ENCODE measurements around the gene PROM1. TPM values are rescaled to one million over a fixed set of nuclear protein-coding genes. Genes with fewer than 3 reads are reported as not detected.

PROM1 gene
- total RNA-seq, 1 experiment from 2014 or later, result 65.1 TPM

- H3K9me3 Mint-ChIP-seq, result peaks cover 17% of the 10 kb centered on the region
- POLR2A ChIA-PET, result no interaction called here
- CTCF ChIA-PET, result interaction anchor here (0.7 to 4.5 kb wide), 13 partner anchors 13 to 302 kb away, joined by 3 to 63 read pairs (median 5); no protein-coding TSS in a partner anchor
These were observed 120.8 kb downstream of the PROM1 start, which contains the start of gene FGFBP2 for GRCh38 chr4:15963001-15963451. FGFBP2 (minus strand) TSS chr4:15963175; CDS start chr4:15963129, 46 bp downstream.

GRCh38 chr4:15961781-15962510 lies 121.9 kb downstream of the PROM1 start:
- Mint-ChIP-seq H3K27me3 (ENCODE audit: low read depth) (no peaks in the 10 kb centered on the region; the same call in 1 of the 2 replicates), H3K36me3 (peaks cover 11% of the 10 kb centered on the region), H3K9me3 (peaks cover 15% of the 10 kb centered on the region), H3K4me3 (no peak overlapping the region), H3K4me1 (peaks cover 19% of the 10 kb centered on the region), H3K27ac (no peak overlapping the region)
- no peak for DNase-seq (ENCODE audit: low spot score)
- ATAC-seq, result no peak
- POLR2A ChIA-PET, result no interaction called here
- TF ChIP-seq SP1 (CRISPR knock-in tag; conservative IDR thresholded peaks at IDR 0.05) (no peak), ETV6 (CRISPR knock-in tag; IDR thresholded peaks at IDR 0.05) (no peak), NR2C2 (CRISPR knock-in tag; IDR thresholded peaks at IDR 0.05) (no peak), KAT7 (CRISPR knock-in tag; IDR thresholded peaks at IDR 0.05; ENCODE audit: borderline replicate concordance) (no peak)
- CTCF ChIA-PET, result interaction anchor here (0.8 to 4.5 kb wide), 5 partner anchors 39 to 303 kb away, joined by 3 to 63 read pairs (median 32); no protein-coding TSS in a partner anchor

More at GRCh38 chr4:15963001-15963451, 120.8 kb downstream of the PROM1 start, which contains the start of gene FGFBP2:
- Mint-ChIP-seq H3K27me3 (ENCODE audit: low read depth) (no peaks in the 10 kb centered on the region; the same call in 1 of the 2 replicates), H3K4me3 (no peak within 1 kb of the TSS), H3K27ac (no peak within 1 kb of the TSS), H3K36me3 (peaks cover 17% of the 10 kb centered on the region), H3K4me1 (peaks cover 15% of the 10 kb centered on the region)
- TF ChIP-seq, protein P1, sequence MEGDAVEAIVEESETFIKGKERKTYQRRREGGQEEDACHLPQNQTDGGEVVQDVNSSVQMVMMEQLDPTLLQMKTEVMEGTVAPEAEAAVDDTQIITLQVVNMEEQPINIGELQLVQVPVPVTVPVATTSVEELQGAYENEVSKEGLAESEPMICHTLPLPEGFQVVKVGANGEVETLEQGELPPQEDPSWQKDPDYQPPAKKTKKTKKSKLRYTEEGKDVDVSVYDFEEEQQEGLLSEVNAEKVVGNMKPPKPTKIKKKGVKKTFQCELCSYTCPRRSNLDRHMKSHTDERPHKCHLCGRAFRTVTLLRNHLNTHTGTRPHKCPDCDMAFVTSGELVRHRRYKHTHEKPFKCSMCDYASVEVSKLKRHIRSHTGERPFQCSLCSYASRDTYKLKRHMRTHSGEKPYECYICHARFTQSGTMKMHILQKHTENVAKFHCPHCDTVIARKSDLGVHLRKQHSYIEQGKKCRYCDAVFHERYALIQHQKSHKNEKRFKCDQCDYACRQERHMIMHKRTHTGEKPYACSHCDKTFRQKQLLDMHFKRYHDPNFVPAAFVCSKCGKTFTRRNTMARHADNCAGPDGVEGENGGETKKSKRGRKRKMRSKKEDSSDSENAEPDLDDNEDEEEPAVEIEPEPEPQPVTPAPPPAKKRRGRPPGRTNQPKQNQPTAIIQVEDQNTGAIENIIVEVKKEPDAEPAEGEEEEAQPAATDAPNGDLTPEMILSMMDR (IDR thresholded peaks at IDR 0.05), result 0 out of 2 replicates have a peak, but pooled peaks have one; percentile 28
- no peak for TF ChIP-seq ZNF121 (CRISPR knock-in tag; IDR thresholded peaks at IDR 0.05)
- 0 out of 2 replicates have a peak, but pooled peaks have one; percentile 14 for TF ChIP-seq TEAD1 (CRISPR knock-in tag; IDR thresholded peaks at IDR 0.05)
- no peak for TF ChIP-seq CREM (CRISPR knock-in tag; IDR thresholded peaks at IDR 0.05)
- no peak for TF ChIP-seq ZNF423 (CRISPR knock-in tag; IDR thresholded peaks at IDR 0.05)
- no peak for TF ChIP-seq ZNF532 (CRISPR knock-in tag; IDR thresholded peaks at IDR 0.05; ENCODE audit: borderline replicate concordance)
- no peak for TF ChIP-seq TEAD4 (CRISPR knock-in tag; IDR thresholded peaks at IDR 0.05)
- TF ChIP-seq USF2 (CRISPR knock-in tag; IDR thresholded peaks at IDR 0.05), result no peak
- ATAC-seq (peak; percentile 88), DNase-seq (ENCODE audit: low spot score) (peak; percentile 73)

DNA sequence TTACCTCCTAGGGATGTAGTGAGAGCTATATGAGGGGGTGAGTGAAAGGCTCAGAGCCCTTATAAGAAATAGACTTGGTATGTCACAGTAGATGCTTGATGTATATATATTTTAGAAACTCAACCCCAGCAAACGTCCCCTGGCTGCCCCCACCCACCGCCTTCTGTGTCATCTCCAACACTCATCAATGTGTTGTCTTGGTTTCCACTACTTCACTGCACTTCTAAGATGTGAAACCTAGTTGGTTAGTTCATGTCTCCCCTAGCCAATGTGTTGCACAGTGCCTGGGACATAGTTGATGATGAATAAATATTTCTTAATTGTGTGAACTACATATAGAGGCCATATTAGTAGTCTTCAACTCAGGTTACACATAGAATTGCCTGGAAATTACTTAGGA lies 125.3 kb downstream of the PROM1 start:
- DNase-seq (ENCODE audit: low spot score), result no peak
- no peak for ATAC-seq
- Mint-ChIP-seq H3K27me3 (ENCODE audit: low read depth) (0 out of 2 replicates have a peak, but pooled peaks cover 4% of the 10 kb centered on the region), H3K9me3 (peaks cover 18% of the 10 kb centered on the region), H3K36me3 (peaks cover 12% of the 10 kb centered on the region), H3K4me1 (peaks cover 19% of the 10 kb centered on the region), H3K27ac (no peak overlapping the region), H3K4me3 (no peak overlapping the region)
- POLR2A ChIA-PET, result no interaction called here
- CTCF ChIA-PET, result interaction anchor here (0.8 to 2.1 kb wide), 6 partner anchors 18 to 247 kb away, joined by 3 to 45 read pairs (median 3); no protein-coding TSS in a partner anchor
- TF ChIP-seq, protein P2, sequence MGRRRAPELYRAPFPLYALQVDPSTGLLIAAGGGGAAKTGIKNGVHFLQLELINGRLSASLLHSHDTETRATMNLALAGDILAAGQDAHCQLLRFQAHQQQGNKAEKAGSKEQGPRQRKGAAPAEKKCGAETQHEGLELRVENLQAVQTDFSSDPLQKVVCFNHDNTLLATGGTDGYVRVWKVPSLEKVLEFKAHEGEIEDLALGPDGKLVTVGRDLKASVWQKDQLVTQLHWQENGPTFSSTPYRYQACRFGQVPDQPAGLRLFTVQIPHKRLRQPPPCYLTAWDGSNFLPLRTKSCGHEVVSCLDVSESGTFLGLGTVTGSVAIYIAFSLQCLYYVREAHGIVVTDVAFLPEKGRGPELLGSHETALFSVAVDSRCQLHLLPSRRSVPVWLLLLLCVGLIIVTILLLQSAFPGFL (CRISPR knock-in tag; IDR thresholded peaks at IDR 0.05; ENCODE audit: borderline replicate concordance), result no peak
- TF ChIP-seq FOXJ3 (CRISPR knock-in tag; IDR thresholded peaks at IDR 0.05; ENCODE audit: borderline replicate concordance) (no peak), ZNF396 (CRISPR knock-in tag; IDR thresholded peaks at IDR 0.05; ENCODE audit: borderline replicate concordance) (no peak), GABPB1 (CRISPR knock-in tag; IDR thresholded peaks at IDR 0.05) (no peak), ELF4 (CRISPR knock-in tag; IDR thresholded peaks at IDR 0.05; ENCODE audit: low read depth) (no peak)
- TF ChIP-seq, protein P3, sequence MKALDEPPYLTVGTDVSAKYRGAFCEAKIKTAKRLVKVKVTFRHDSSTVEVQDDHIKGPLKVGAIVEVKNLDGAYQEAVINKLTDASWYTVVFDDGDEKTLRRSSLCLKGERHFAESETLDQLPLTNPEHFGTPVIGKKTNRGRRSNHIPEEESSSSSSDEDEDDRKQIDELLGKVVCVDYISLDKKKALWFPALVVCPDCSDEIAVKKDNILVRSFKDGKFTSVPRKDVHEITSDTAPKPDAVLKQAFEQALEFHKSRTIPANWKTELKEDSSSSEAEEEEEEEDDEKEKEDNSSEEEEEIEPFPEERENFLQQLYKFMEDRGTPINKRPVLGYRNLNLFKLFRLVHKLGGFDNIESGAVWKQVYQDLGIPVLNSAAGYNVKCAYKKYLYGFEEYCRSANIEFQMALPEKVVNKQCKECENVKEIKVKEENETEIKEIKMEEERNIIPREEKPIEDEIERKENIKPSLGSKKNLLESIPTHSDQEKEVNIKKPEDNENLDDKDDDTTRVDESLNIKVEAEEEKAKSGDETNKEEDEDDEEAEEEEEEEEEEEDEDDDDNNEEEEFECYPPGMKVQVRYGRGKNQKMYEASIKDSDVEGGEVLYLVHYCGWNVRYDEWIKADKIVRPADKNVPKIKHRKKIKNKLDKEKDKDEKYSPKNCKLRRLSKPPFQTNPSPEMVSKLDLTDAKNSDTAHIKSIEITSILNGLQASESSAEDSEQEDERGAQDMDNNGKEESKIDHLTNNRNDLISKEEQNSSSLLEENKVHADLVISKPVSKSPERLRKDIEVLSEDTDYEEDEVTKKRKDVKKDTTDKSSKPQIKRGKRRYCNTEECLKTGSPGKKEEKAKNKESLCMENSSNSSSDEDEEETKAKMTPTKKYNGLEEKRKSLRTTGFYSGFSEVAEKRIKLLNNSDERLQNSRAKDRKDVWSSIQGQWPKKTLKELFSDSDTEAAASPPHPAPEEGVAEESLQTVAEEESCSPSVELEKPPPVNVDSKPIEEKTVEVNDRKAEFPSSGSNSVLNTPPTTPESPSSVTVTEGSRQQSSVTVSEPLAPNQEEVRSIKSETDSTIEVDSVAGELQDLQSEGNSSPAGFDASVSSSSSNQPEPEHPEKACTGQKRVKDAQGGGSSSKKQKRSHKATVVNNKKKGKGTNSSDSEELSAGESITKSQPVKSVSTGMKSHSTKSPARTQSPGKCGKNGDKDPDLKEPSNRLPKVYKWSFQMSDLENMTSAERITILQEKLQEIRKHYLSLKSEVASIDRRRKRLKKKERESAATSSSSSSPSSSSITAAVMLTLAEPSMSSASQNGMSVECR (CRISPR knock-in tag; IDR thresholded peaks at IDR 0.05; ENCODE audit: borderline replicate concordance), result no peak
